SKM-1 (cell line): Measurements from ENCODE around the gene CCT3.
"Not testable (repeated sequence)": the region's sequence is repeated elsewhere in the genome, so short reads cannot be mapped to it uniquely, and the experiment has no call there.

Source experiments
- DNase-seq: peaks from one replicate; lab custom pipeline; 2025; ENCODE audit not compliant: unreplicated experiment; lab: John Stamatoyannopoulos, UW

The CCT3 gene

DNA sequence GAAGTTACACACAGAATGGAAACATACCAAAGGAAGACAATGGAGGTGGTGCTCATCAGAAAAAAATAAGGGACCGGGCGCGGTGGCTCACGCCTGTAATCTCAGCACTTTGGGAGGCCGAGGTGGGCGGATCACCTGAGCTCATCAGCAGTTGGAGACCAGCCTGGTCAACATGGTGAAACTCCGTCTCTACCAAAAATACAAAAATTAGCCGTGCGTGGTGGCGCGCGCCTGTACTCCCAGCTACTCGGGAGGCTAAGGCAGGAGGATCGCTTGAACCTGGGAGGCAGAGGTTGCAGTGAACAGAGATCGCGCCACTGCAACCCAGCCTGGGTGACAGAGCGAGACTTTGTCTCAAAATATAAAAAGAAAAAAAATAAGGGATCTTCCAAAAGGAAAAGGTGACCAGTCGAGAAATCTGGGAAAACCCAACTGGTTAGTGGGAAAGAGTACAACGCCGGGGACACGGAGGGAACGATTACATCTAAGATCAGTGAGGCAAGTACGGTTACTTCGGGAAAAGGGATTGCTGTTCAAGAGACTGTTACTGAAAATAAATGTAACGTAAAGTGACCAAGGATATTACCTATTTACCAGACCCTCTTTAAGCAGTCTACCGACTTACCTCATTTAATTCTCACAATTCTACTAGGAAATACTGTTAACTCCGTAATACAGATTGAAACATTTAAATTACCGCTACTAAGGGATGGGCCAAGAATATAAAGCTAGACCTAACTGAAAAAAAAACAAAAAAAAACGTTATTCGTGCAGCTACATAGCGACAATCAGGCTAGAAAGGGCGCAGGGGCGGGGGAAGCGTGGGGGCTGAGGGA, 822 bp downstream of the CCT3 start:
- no peak for DNase-seq

DNA sequence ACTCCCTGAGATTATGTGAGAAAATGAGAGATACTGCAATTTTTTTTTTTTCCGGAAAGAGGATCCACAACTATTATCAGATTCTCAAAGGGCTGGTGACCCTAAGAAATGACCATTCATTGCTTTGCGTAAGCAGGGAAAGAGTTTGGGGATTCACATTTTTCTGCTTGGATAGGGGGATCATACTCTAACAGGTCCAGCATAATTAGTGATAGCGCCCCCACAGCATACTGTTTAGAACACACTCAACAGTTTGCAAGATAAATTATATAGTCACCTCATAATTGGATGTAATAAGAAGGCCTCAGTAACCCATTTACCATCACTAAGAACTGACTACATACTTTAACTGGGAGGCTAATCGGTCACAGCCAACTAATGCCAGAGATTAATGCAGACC, 1.9 kb downstream of the CCT3 start:
- DNase-seq: no peak

- DNase-seq: not testable (repeated sequence)
Observed at GRCh38 chr1:156323179-156323578, 14.9 kb downstream of the CCT3 start.

DNA sequence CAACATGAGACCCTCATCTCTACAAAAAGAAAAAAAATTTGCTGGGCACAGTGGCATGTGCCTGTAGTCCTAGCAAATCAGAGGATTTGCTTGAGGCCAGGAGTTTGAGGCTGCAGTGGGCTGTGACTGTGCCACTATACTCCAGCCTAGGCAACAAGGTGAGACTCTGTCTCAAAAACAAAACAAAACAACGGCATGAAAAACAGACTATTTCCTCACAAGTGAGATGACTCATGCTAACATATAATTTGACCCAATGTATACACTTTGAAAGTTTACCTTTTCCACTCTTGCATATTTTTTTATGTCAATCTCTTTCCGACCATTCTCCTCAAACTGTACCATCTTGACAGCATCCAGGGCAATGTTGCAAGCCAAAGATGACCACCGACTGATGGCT, 17.5 kb downstream of the CCT3 start:
- DNase-seq: no peak

DNA sequence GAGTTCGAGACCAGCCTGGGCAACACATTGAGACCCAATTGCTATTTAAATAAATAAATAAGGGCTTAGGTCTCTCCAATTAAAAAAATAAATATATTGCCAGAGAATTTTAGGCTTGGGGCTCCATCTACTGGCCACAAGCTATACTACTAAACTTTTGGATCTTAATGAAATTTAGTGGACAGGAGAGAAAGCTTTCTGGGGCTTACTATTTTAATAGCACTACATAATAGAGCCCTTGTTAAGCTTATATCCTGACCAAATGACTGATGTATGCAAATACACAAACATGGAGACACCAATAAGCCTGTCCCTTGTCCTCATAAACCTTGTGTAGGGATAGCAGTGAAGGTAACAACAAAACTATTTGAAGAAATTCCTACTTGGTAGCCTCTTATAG, 18.4 kb downstream of the CCT3 start:
- no peak for DNase-seq

GRCh38 chr1:156316909-156317308, 21.2 kb downstream of the CCT3 start:
- DNase-seq: no peak

DNA sequence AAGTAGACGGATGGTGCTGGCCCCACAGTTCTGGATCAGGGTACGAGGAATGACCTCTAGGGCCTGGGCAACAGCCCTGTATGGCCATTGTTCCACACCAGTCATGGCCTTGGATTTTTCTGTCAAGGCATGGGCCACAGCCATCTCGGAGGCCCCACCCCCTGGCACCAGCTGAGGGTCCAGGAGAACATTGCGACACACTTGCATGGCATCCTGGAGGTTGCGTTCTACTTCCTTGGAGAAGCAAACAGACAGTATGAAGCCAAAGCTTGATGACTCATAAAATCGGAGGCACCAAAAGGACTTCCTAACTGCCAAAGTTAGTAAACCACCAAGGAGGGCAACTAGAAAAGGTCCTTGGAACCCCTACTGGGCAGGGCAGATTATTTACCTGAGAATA, 27.1 kb downstream of the CCT3 start:
- DNase-seq: no peak

- no peak for DNase-seq
Observed at GRCh38 chr1:156308078-156308477, 30.0 kb downstream of the CCT3 start.

GRCh38 chr1:156305215-156305614, 32.9 kb downstream of the CCT3 start:
- DNase-seq: no peak

DNA sequence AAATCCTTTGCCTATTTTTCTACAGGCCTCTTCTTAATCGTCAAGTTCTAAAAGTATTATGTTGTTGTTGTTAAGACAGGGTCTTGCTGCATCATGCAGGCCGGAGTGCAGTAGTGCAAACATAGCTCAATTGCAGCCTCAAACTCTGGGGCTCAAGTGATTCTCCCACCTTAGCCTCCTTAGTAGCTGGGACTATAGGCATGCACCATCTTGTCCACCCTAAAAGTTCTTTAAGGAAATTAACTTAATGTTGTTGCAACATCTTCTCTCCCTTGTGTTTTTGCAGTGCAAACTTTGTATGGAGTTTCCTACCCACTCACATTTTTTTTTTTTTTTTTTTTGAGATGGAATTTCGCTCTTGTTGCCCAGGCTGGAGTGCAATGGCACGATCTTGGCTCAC, 34.9 kb downstream of the CCT3 start:
- DNase-seq: no peak

GRCh38 chr1:156298852-156299357, 39.2 kb downstream of the CCT3 start, which contains the start of gene VHLL:
Gene VHLL (minus strand): TSS chr1:156299307. CDS start chr1:156299189, 118 bp downstream.
- DNase-seq: no peak

DNA sequence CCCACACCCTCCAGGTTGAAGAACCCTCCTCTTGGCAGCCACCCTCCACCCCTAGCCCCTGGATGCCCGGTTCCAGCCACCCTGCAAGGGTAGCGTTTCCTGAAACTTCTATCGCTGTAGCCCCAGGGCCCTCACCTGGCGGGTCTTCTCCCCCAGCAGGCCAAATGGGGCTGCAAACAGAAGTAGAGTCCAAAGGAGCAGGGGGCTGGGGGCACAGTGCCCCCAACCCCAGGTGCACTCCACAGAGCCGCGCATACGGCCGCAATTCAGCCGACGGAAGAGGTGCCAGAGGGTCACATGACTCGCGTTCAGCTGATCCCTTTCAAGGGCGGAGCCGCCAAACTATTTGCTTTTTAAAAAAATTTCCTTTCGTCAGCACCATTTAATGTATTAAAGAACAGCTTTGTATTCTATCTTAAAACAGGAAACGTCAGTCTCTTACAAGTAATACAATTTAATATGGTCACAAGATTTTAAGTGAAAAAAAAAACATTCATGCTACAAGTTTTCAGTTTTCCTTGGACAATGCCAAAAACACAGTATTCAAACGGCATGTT, 42.6 kb downstream of the CCT3 start, which contains the start of gene GLMP:
Gene GLMP (minus strand): TSS at position 289 of the 557 bp plus-strand sequence. CDS start 34 bp downstream, at position 255.
- no peak for DNase-seq

DNA sequence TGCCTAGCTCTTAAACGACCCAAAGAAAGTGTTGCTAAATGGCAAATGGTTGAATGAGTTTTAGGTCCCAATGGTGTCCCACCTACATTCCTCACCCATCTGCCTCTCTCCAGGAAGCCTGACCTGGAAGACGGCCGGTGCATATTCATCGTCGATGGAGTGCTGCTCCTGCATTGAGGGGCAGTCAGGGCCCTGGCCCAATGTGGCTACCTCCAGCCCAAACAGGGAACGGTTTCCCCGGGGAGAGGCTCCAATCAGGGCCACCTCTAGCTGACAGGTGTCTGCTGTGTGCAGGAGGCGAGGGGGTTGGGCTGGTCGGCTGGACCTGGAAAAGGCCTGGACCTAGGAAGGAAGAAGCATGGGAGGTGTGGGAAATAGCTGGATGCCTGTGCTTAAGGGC, 44.2 kb downstream of the CCT3 start:
- no peak for DNase-seq

GRCh38 chr1:156293098-156293434, 45.0 kb downstream of the CCT3 start:
- no peak for DNase-seq

GRCh38 chr1:156291226-156292061, 46.6 kb downstream of the CCT3 start:
- no peak for DNase-seq

- DNase-seq: no peak
Observed at GRCh38 chr1:156289857-156290256, 48.2 kb downstream of the CCT3 start.

GRCh38 chr1:156286061-156286460, 52.0 kb downstream of the CCT3 start:
- no peak for DNase-seq

- no peak for DNase-seq
Observed at GRCh38 chr1:156285437-156285836, 52.7 kb downstream of the CCT3 start.

DNA sequence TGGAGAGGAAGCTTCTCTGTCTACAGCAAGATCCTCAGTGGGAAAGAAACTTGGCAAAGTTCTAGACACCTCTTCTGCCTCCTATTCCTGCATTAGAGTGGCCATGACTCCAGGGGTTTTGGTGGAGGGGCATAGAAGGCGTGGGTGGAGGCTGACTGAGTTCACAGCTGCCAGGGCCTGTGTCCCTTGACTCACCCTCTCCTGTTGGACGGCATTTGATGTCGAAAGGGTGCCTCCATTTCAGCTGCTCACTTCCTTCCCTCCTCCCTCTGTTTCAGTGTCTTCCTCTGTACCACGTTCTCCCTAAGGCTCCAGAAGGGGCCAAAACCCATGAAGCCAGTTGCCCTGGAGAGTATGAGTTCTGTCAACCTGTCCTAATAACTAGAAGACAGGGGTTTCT, 53.3 kb downstream of the CCT3 start:
- DNase-seq: no peak

GRCh38 chr1:156284112-156284511, 54.0 kb downstream of the CCT3 start, which contains the start of gene TMEM79:
Gene TMEM79 (plus strand): TSS chr1:156284325. CDS start chr1:156285227, 902 bp downstream.
- DNase-seq: no peak

- DNase-seq: no peak
Observed at GRCh38 chr1:156283521-156283920, 54.6 kb downstream of the CCT3 start.
